DOHH2 (cell line): ENCODE data around the gene TRPM3.

Experiments used
- CTCF ChIP-seq: fragments of 200-600 bp; sonication (generic); IDR thresholded peaks from one replicate; pipeline ENCODE4 v1.5.1; 2014; ENCODE audit warnings: antibody characterized with exemption, mild to moderate bottlenecking, low read depth, low read length; ENCODE audit not compliant: poor library complexity, severe bottlenecking
- EZH2phosphoT487 ChIP-seq: fragments of 200-600 bp; sonication (generic); IDR thresholded peaks from 2 replicates; pipeline ENCODE4 v1.6.1; 2017; ENCODE audit warnings: borderline replicate concordance, mild to moderate bottlenecking, antibody characterized with exemption, low read length, moderate library complexity, mixed read lengths

GRCh38 chr9:70531311-70531710, 590.1 kb downstream of the TRPM3 start:
- TF ChIP-seq CTCF = no peak
- no peak for TF ChIP-seq EZH2phosphoT487
